Glomerular visceral epithelial cell (primary cell): ENCODE data around the gene HBA2.
"Not testable (repeated sequence)": the region's sequence is repeated elsewhere in the genome, so short reads cannot be mapped to it uniquely, and the experiment has no call there.

Experiments used
- DNase-seq: peaks from one replicate; pipeline ENCODE4 v3.0.0-alpha.2; 2016; ENCODE audit errors: extremely low spot score

HBA2 gene

GRCh38 chr16:172374-172941, at the start of gene HBA2:
Gene HBA2 (plus strand): TSS chr16:172876. CDS start chr16:172913, 37 bp downstream.
- not testable (repeated sequence) for DNase-seq

GRCh38 chr16:123558-124350, 48.9 kb upstream of the HBA2 start:
- DNase-seq = not testable (repeated sequence)

- no peak for DNase-seq
These were observed 47.7 kb upstream of the HBA2 start for GRCh38 chr16:125011-125410.

GRCh38 chr16:129075-129474, 43.6 kb upstream of the HBA2 start:
- no peak for DNase-seq

- DNase-seq = no peak
These were observed 42.0 kb upstream of the HBA2 start for GRCh38 chr16:130533-131173.

- DNase-seq = no peak
These were observed 40.6 kb upstream of the HBA2 start for GRCh38 chr16:132120-132519.

- DNase-seq = no peak
These were observed 39.0 kb upstream of the HBA2 start for GRCh38 chr16:133716-134115.

GRCh38 chr16:138049-138417, 34.6 kb upstream of the HBA2 start:
- no peak for DNase-seq

- DNase-seq = no peak
These were observed 32.4 kb upstream of the HBA2 start for GRCh38 chr16:140175-140857.

- DNase-seq = no peak
These were observed 30.2 kb upstream of the HBA2 start for GRCh38 chr16:142405-142967.

- no peak for DNase-seq
These were observed 29.6 kb upstream of the HBA2 start for GRCh38 chr16:143047-143446.

GRCh38 chr16:143456-143855, 29.2 kb upstream of the HBA2 start:
- DNase-seq = peak; percentile 33

- DNase-seq = no peak
These were observed 27.9 kb upstream of the HBA2 start for GRCh38 chr16:144797-145252.

- DNase-seq = no peak
These were observed 26.0 kb upstream of the HBA2 start for GRCh38 chr16:146646-147045.

- no peak for DNase-seq
These were observed 23.5 kb upstream of the HBA2 start for GRCh38 chr16:149024-149660.

- DNase-seq = no peak
These were observed 20.2 kb upstream of the HBA2 start, which contains the start of gene HBZ for GRCh38 chr16:152141-153128. Gene HBZ (plus strand): TSS chr16:152644. CDS start chr16:152910, 266 bp downstream.

GRCh38 chr16:153129-153521, 19.6 kb upstream of the HBA2 start:
- not testable (repeated sequence) for DNase-seq

- not testable (repeated sequence) for DNase-seq
These were observed 19.0 kb upstream of the HBA2 start for GRCh38 chr16:153550-154216.

GRCh38 chr16:154217-155030, 18.3 kb upstream of the HBA2 start:
- peak; percentile 28 for DNase-seq
